Retinal pigment epithelial cell (primary cell): ENCODE results near the gene ADGRE2.
"Not testable (repeated sequence)": the region's sequence is repeated elsewhere in the genome, so short reads cannot be mapped to it uniquely, and the experiment has no call there.

Experiments used
- DNase-seq: peaks from one replicate; pipeline ENCODE4 v3.0.0-alpha.2; 2010; ENCODE audit warnings: low read depth
- H3K4me3 ChIP-seq: 2 replicates; pipeline ENCODE4 v1.5.1; 2011; ENCODE audit warnings: mild to moderate bottlenecking, low read length, control low read depth, moderate library complexity
- CTCF ChIP-seq: conservative IDR thresholded peaks from 2 replicates; pipeline ENCODE4 v1.5.1; 2011; ENCODE audit warnings: low read depth, low read length, control low read depth, inconsistent platforms

Gene ADGRE2

GRCh38 chr19:14778110-14778845, at the start of gene ADGRE2:
ADGRE2 (minus strand) TSS chr19:14778560; CDS start chr19:14776756, 1,804 bp downstream.
- H3K4me3 ChIP-seq, DNase-seq: not testable (repeated sequence)

- DNase-seq, result no peak
- no peak overlapping the region for H3K4me3 ChIP-seq
- no peak for TF ChIP-seq CTCF
Measured at GRCh38 chr19:14826006-14826405, 47.6 kb upstream of the ADGRE2 start.

GRCh38 chr19:14821937-14822336, 43.6 kb upstream of the ADGRE2 start:
- TF ChIP-seq CTCF, result no peak
- H3K4me3 ChIP-seq, result no peak overlapping the region
- DNase-seq, result no peak

DNA sequence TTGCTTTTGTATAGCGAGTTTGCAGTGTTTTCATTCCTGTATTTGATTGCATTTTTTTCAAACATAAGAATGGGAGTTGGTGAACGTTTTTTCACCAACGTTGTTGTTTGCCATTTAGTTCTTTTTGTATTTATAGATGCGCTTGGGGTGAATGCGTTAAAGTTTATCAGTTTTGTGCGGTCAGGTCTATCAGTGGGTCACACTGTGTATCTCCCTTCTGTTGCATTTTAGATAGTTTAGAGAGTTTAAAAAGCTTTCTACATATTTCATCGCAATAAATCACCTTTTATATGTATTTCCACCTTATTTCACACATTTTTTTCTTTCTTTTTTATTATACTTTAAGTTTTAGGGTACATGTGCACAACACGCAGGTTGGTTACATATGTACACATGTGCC, 40.2 kb upstream of the ADGRE2 start:
- no peak for TF ChIP-seq CTCF
- H3K4me3 ChIP-seq, result no peak overlapping the region
- no peak for DNase-seq

DNA sequence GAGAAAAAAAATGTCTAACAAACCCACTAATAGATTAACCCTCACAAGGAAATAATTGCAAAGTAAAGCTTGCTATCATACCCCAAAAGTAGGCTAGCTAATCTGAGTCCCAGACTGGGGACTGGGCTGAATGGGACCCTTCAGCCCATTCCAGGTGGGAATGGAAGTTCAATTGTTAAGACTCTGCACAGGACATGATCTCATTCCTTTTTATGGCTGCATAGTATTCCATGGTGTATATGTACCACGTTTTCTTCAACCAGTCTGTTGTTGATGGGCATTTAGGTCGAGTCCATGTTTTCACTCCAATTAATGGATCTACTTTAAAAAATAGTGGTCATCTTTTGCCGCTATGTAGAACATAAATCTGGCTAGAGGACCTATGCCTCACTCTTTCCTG, 38.7 kb upstream of the ADGRE2 start:
- TF ChIP-seq CTCF, result no peak
- no peak overlapping the region for H3K4me3 ChIP-seq
- no peak for DNase-seq

- DNase-seq, result no peak
- TF ChIP-seq CTCF, result no peak
Measured at GRCh38 chr19:14814982-14815652, 36.8 kb upstream of the ADGRE2 start.

GRCh38 chr19:14809272-14810057, 31.1 kb upstream of the ADGRE2 start:
- TF ChIP-seq CTCF, result no peak
- DNase-seq, result no peak
- H3K4me3 ChIP-seq, result no peak overlapping the region

More at GRCh38 chr19:14814982-14815652, 36.8 kb upstream of the ADGRE2 start:
- H3K4me3 ChIP-seq, result no peak overlapping the region
